Bronchial epithelial cell (primary cell): Measurements from ENCODE around the gene SLC6A6. TPM values are rescaled to one million over a fixed set of nuclear protein-coding genes. Genes with fewer than 3 reads are reported as not detected.

ENCODE experiments used
- DNase-seq: peaks from one replicate; pipeline ENCODE4 v3.0.0-alpha.2; 2010; ENCODE audit warnings: low read depth
- FAIRE-seq: peaks from 2 replicates; lab custom pipeline; 2011; peaks lifted over from hg19 to GRCh38; lab: Jason Lieb, UNC
- H3K27me3 ChIP-seq: 2 replicates; pipeline ENCODE4 v1.5.1; 2011; ENCODE audit warnings: low read length; ENCODE audit not compliant: control insufficient read depth, insufficient read depth
- H3K36me3 ChIP-seq: 2 replicates; pipeline ENCODE4 v1.5.1; 2011; ENCODE audit warnings: low read length; ENCODE audit not compliant: control insufficient read depth, insufficient read depth
- H3K4me3 ChIP-seq: 2 replicates; pipeline ENCODE4 v1.5.1; 2011; ENCODE audit warnings: mild to moderate bottlenecking, low read depth, low read length, control low read depth
- CTCF ChIP-seq: IDR thresholded peaks from 2 replicates; pipeline ENCODE4 v1.5.1; 2011; ENCODE audit warnings: mild to moderate bottlenecking, moderate library complexity, low read length, control low read depth, inconsistent platforms; ENCODE audit not compliant: insufficient read depth, severe bottlenecking
- total RNA-seq: library from RNA; depleted of rRNA; stranded (reverse); fragments of >200 nt; gene quantifications from 2 replicates; pipeline ENCODE4 v1.2.1, GENCODE V29; 2014

SLC6A6 gene
- total RNA-seq, 1 donor from 2014 or later = 13.2 TPM

GRCh38 chr3:14473411-14473891 lies 71.0 kb downstream of the SLC6A6 start:
- H3K27me3 ChIP-seq = no peaks in the 10 kb centered on the region
- FAIRE-seq = no peak
- H3K36me3 ChIP-seq = no peaks in the 10 kb centered on the region
- TF ChIP-seq CTCF = no peak
- H3K4me3 ChIP-seq = no peak overlapping the region
- DNase-seq = no peak

- H3K4me3 ChIP-seq = no peak overlapping the region
- no peaks in the 10 kb centered on the region for H3K27me3 ChIP-seq
- DNase-seq (no peak), FAIRE-seq (peak; percentile 81)
- H3K36me3 ChIP-seq = no peaks in the 10 kb centered on the region
- no peak for TF ChIP-seq CTCF
Measured at GRCh38 chr3:14474363-14475081, 72.1 kb downstream of the SLC6A6 start.

- FAIRE-seq = no peak
Measured at GRCh38 chr3:14475621-14476020, 73.2 kb downstream of the SLC6A6 start.

GRCh38 chr3:14476583-14477265 lies 74.3 kb downstream of the SLC6A6 start:
- FAIRE-seq (no peak), DNase-seq (no peak)
- TF ChIP-seq CTCF = no peak
- Histone ChIP-seq H3K36me3 (no peaks in the 10 kb centered on the region), H3K4me3 (no peak overlapping the region), H3K27me3 (no peaks in the 10 kb centered on the region)

More at GRCh38 chr3:14475621-14476020, 73.2 kb downstream of the SLC6A6 start:
- H3K27me3 ChIP-seq = no peaks in the 10 kb centered on the region
- no peak for TF ChIP-seq CTCF
- H3K4me3 ChIP-seq = no peak overlapping the region
- no peaks in the 10 kb centered on the region for H3K36me3 ChIP-seq
- DNase-seq = no peak

- Histone ChIP-seq H3K4me3 (no peak overlapping the region), H3K36me3 (no peaks in the 10 kb centered on the region), H3K27me3 (no peaks in the 10 kb centered on the region)
- FAIRE-seq (no peak), DNase-seq (no peak)
- no peak for TF ChIP-seq CTCF
Measured at GRCh38 chr3:14477311-14477935, 75.0 kb downstream of the SLC6A6 start.
